Loucy (cell line): ENCODE measurements around the gene LRPPRC.

ENCODE experiments used
- CTCF ChIP-seq: fragments of 200-600 bp; sonication (generic); conservative IDR thresholded peaks from 2 replicates; pipeline ENCODE4 v1.5.1; 2014; ENCODE audit warnings: mild to moderate bottlenecking, antibody characterized with exemption, low read length
- EZH2phosphoT487 ChIP-seq: fragments of 200-600 bp; IDR thresholded peaks from 2 replicates; pipeline ENCODE4 v1.6.1; 2018; ENCODE audit warnings: antibody characterized with exemption, mild to moderate bottlenecking, moderate library complexity, borderline replicate concordance

- TF ChIP-seq CTCF (peak; percentile 66), EZH2phosphoT487 (no peak)
Measured at GRCh38 chr2:43950383-43951008, 45.3 kb downstream of the LRPPRC start.
